Lower leg skin (tissue), 4 donors: ENCODE data around the gene LRFN2. TPM values are rescaled to one million over a fixed set of nuclear protein-coding genes. Genes with fewer than 3 reads are reported as not detected.

Experiments
- DNase-seq, 2 donors: peaks; one replicate each; pipeline ENCODE4 v3.0.0-alpha.2; 2019; ENCODE audit warnings: low spot score in 2 of 2
- H3K4me3 ChIP-seq: fragments of 200-600 bp; sonication (generic); 2 replicates; pipeline ENCODE4 v1.5.1; 2017; ENCODE audit warnings: mild to moderate bottlenecking, low read depth; ENCODE audit not compliant: poor library complexity, severe bottlenecking
- CTCF ChIP-seq, 3 donors: fragments of 450-650 bp; IDR thresholded peaks; one replicate each; pipeline ENCODE4 v1.5.1; 2016; ENCODE audit warnings: antibody characterized with exemption in 3 of 3, mild to moderate bottlenecking in 3 of 3, moderate library complexity in 2 of 3
- POLR2A ChIP-seq, 2 donors: fragments of 450-650 bp; IDR thresholded peaks; one replicate each; pipeline ENCODE4 v1.6.1; 2016 to 2017; ENCODE audit warnings: antibody characterized with exemption in 2 of 2, mild to moderate bottlenecking in 1 of 2, moderate library complexity in 1 of 2
- WGBS, 2 donors: methylation state at CpG; one replicate each; pipeline ENCODE4 v1.1.5; 2018; 5-methylcytosine and 5-hydroxymethylcytosine counted together
- intact Hi-C: fragments of 100-400 bp; cut with DNase I; formaldehyde crosslinking; loops from one replicate; pipeline ENCODE4 v1.15.0; 2023; ENCODE audit warnings: low total_unique reads
- total RNA-seq, 4 donors: library from RNA; depleted of rRNA; stranded (reverse); fragments of >200 nt; gene quantifications; one replicate each; pipeline ENCODE4 v1.1.0, GENCODE V29; 2016

Gene LRFN2
- total RNA-seq, 4 donors from 2014 or later: 0.10 TPM; not detected in 3

GRCh38 chr6:40555092-40555491 lies 32.1 kb downstream of the LRFN2 start:
- WGBS, 2 donors: 60 to 62% methylated on average over 8 of the region's 8 CpGs
- no peak for DNase-seq
- TF ChIP-seq CTCF (IDR thresholded peaks at IDR 0.05) (no peak), POLR2A (IDR thresholded peaks at IDR 0.05) (no peak)
- H3K4me3 ChIP-seq: no peak overlapping the region
- intact Hi-C loops: no loop called here

- no peak overlapping the region for H3K4me3 ChIP-seq
- no peak for DNase-seq
- intact Hi-C loops: no loop called here
- no peak for TF ChIP-seq CTCF (IDR thresholded peaks at IDR 0.05)
- TF ChIP-seq POLR2A (IDR thresholded peaks at IDR 0.05): no peak
- WGBS, 2 donors: 90 to 94% methylated on average over 4 of the region's 4 CpGs
Measured at GRCh38 chr6:40552941-40553340, 34.2 kb downstream of the LRFN2 start.

- no peak for DNase-seq
- WGBS, 2 donors: 71 to 72% methylated on average over 4 of the region's 4 CpGs
- intact Hi-C loops: no loop called here
- no peak for TF ChIP-seq CTCF (IDR thresholded peaks at IDR 0.05)
- no peak for TF ChIP-seq POLR2A (IDR thresholded peaks at IDR 0.05)
- no peak overlapping the region for H3K4me3 ChIP-seq
Measured at GRCh38 chr6:40551966-40552505, 35.1 kb downstream of the LRFN2 start.

GRCh38 chr6:40550202-40551101 lies 36.7 kb downstream of the LRFN2 start:
- peak in 1 of 2 donors; percentile 19 for DNase-seq
- H3K4me3 ChIP-seq: no peak overlapping the region
- TF ChIP-seq CTCF (IDR thresholded peaks at IDR 0.05) (no peak), POLR2A (IDR thresholded peaks at IDR 0.05) (no peak)
- 77 to 82% methylated on average over 12 of the region's 12 CpGs for WGBS, 2 donors
- intact Hi-C loops: no loop called here

GRCh38 chr6:40545954-40546353 lies 41.2 kb downstream of the LRFN2 start:
- intact Hi-C loops: no loop called here
- no peak for DNase-seq
- TF ChIP-seq CTCF (IDR thresholded peaks at IDR 0.05) (no peak), POLR2A (IDR thresholded peaks at IDR 0.05) (no peak)
- no peak overlapping the region for H3K4me3 ChIP-seq
- 65 to 70% methylated on average over 6 of the region's 6 CpGs for WGBS, 2 donors
